GM19395 (cell line): ENCODE measurements around the gene ATAD2B.

Experiments
- ATAC-seq: cut with Tn5 transposase; IDR thresholded peaks from one replicate; pipeline ENCODE4 v1.9.1; 2021; ENCODE audit warnings: mild to moderate bottlenecking, moderate library complexity; ENCODE audit not compliant: unreplicated experiment

ATAD2B gene

GRCh38 chr2:23705771-23706612, 220.9 kb downstream of the ATAD2B start:
- ATAC-seq: no peak

GRCh38 chr2:23703583-23704385, 223.1 kb downstream of the ATAD2B start:
- no peak for ATAC-seq

- ATAC-seq: no peak
Measured at GRCh38 chr2:23703037-23703582, 223.8 kb downstream of the ATAD2B start.

- no peak for ATAC-seq
Measured at GRCh38 chr2:23700627-23701026, 226.3 kb downstream of the ATAD2B start.

- no peak for ATAC-seq
Measured at GRCh38 chr2:23699580-23699925, 227.4 kb downstream of the ATAD2B start.

- ATAC-seq: no peak
Measured at GRCh38 chr2:23698721-23699579, 228.0 kb downstream of the ATAD2B start.
